ENCODE measurements around the gene ROBO4. TPM values are rescaled to one million over a fixed set of nuclear protein-coding genes. Genes with fewer than 3 reads are reported as not detected.

Gene ROBO4
- total and polyA plus RNA-seq, 2 of the 13 experiments (the other 11 are each of a cell fraction or from before 2014, with no cell fraction given) = 0.07 to 1.1 TPM

- intact Hi-C loops (cut with micrococcal nuclease; ENCODE audit: unreplicated experiment) (no loop called here), in situ Hi-C loops (cut with HindIII; ENCODE audit: extremely low pct_ligation_motif_present, low pct_unique_long_range_greater_than_20kb) (no loop called here)
- H3K9me3 ChIP-seq (ENCODE audit: low read length) = no peaks in the 10 kb centered on the region
- H3K4me2 ChIP-seq (ENCODE audit: low read depth, low read length) = no peak overlapping the region
- TF ChIP-seq AGO2 (optimal IDR thresholded peaks at IDR 0.05; ENCODE audit: low read depth, low read length) = peak; percentile 90
- TF ChIP-seq ZNF367 (CRISPR knock-in tag; IDR thresholded peaks at IDR 0.05; ENCODE audit: borderline replicate concordance) = no peak
- peak; percentile 61; the same call in 1 of the 2 replicates for TF ChIP-seq RBFOX2 (IDR thresholded peaks at IDR 0.05; ENCODE audit: low read depth, low read length)
- no peak for TF ChIP-seq ZNF530 (CRISPR knock-in tag; IDR thresholded peaks at IDR 0.05; ENCODE audit: low read depth)
- no peak overlapping the region for H3K27ac ChIP-seq (ENCODE audit: extremely low read length, insufficient read depth, low read length)
- no peaks in the 10 kb centered on the region; the same call in 1 of the 2 replicates for H4K20me1 ChIP-seq (ENCODE audit: insufficient read depth, low read length)
- no peak overlapping the region for H3K9ac ChIP-seq (ENCODE audit: insufficient read depth, low read depth, low read length)
- ATAC-seq (no peak), FAIRE-seq (no peak), DNase-seq (ENCODE audit: low spot score) (no peak)
- CTCF ChIA-PET (ENCODE audit: low intra/inter-chr PET ratio, low total read pairs) = no interaction called here
- 97% methylated on average over 75 of the region's 82 CpGs for WGBS (ENCODE audit: low lambda C conversion rate)
- peaks cover 19% of the 10 kb centered on the region for H3K4me1 ChIP-seq (ENCODE audit: insufficient read depth, low read length)
- H2AFZ ChIP-seq (ENCODE audit: low read length) = no peak overlapping the region
- H3K4me3 ChIP-seq (replicated peaks in 1 of 3; ENCODE audit: insufficient read depth in 1 of 3, low read depth in 2 of 3, low read length in 3 of 3) = no peak overlapping the region
- H3K36me3 ChIP-seq (replicated peaks in 1 of 2; ENCODE audit: control insufficient read depth in 1 of 2, insufficient read depth in 2 of 2, low read length in 2 of 2) = peaks cover 15 to 40% of the 10 kb centered on the region in 2 experiments
- no TSS peak for BruUV-seq (replicated peaks)
- H3K27me3 ChIP-seq (ENCODE audit: control insufficient read depth in 1 of 2, insufficient read depth in 2 of 2, low read length in 2 of 2) = no peaks in the 10 kb centered on the region
- peaks cover 4% of the 10 kb centered on the region for H3K79me2 ChIP-seq (ENCODE audit: insufficient read depth, low read length)
- POLR2A ChIA-PET = interaction anchor here (0.6 kb wide), 1 partner anchor 337 kb away, joined by 4 read pairs; no protein-coding TSS in a partner anchor
These were observed 23.4 kb upstream of the ROBO4 start for GRCh38 chr11:124920870-124921609.

GRCh38 chr11:124920356-124920755 lies 22.7 kb upstream of the ROBO4 start:
- H4K20me1 ChIP-seq (ENCODE audit: insufficient read depth, low read length) = no peaks in the 10 kb centered on the region; the same call in 1 of the 2 replicates
- no peaks in the 10 kb centered on the region for H3K79me2 ChIP-seq (ENCODE audit: insufficient read depth, low read length)
- POLR2A ChIA-PET = interaction anchor here (0.6 kb wide), 1 partner anchor 337 kb away, joined by 4 read pairs; no protein-coding TSS in a partner anchor
- in situ Hi-C loops (cut with HindIII; ENCODE audit: extremely low pct_ligation_motif_present, low pct_unique_long_range_greater_than_20kb) (no loop called here), intact Hi-C loops (cut with micrococcal nuclease; ENCODE audit: unreplicated experiment) (no loop called here)
- no peaks in the 10 kb centered on the region for H3K27me3 ChIP-seq (ENCODE audit: control insufficient read depth in 1 of 2, insufficient read depth in 2 of 2, low read length in 2 of 2)
- ATAC-seq (no peak), DNase-seq (ENCODE audit: low spot score) (no peak), FAIRE-seq (no peak)
- no TSS peak for BruUV-seq (replicated peaks)
- no peak overlapping the region for H3K4me3 ChIP-seq (replicated peaks in 1 of 3; ENCODE audit: insufficient read depth in 1 of 3, low read depth in 2 of 3, low read length in 3 of 3)
- no peak overlapping the region for H3K9ac ChIP-seq (ENCODE audit: insufficient read depth, low read depth, low read length)
- H3K4me1 ChIP-seq (ENCODE audit: insufficient read depth, low read length) = peaks cover 19% of the 10 kb centered on the region
- H3K36me3 ChIP-seq (replicated peaks in 1 of 2; ENCODE audit: control insufficient read depth in 1 of 2, insufficient read depth in 2 of 2, low read length in 2 of 2) = peaks cover 15 to 40% of the 10 kb centered on the region in 2 experiments
- no peak overlapping the region for H2AFZ ChIP-seq (ENCODE audit: low read length)
- 95% methylated on average over 3 of the region's 5 CpGs for WGBS (ENCODE audit: low lambda C conversion rate)
- H3K27ac ChIP-seq (ENCODE audit: extremely low read length, insufficient read depth, low read length) = no peak overlapping the region
- CTCF ChIA-PET (ENCODE audit: low intra/inter-chr PET ratio, low total read pairs) = no interaction called here
- H3K4me2 ChIP-seq (ENCODE audit: low read depth, low read length) = no peak overlapping the region
- no peaks in the 10 kb centered on the region for H3K9me3 ChIP-seq (ENCODE audit: low read length)
- no peak for TF ChIP-seq ZFP37 (CRISPR knock-in tag; IDR thresholded peaks at IDR 0.05; ENCODE audit: borderline replicate concordance)
- no peak for TF ChIP-seq ZNF577 (CRISPR knock-in tag; IDR thresholded peaks at IDR 0.05; ENCODE audit: borderline replicate concordance, low read depth)
- no peak for TF ChIP-seq HNRNPLL (IDR thresholded peaks at IDR 0.05; ENCODE audit: low read depth, low read length, poor library complexity, severe bottlenecking)
- TF ChIP-seq RFX1 (IDR thresholded peaks at IDR 0.05) = no peak
- no peak for TF ChIP-seq GMEB1 (CRISPR knock-in tag; IDR thresholded peaks at IDR 0.05; ENCODE audit: borderline replicate concordance)
- TF ChIP-seq FOSL2 (CRISPR knock-in tag; IDR thresholded peaks at IDR 0.05) = no peak

All from HepG2 (cell line).